BE2C (cell line): ENCODE measurements around the gene BBS2.

Experiments
- DNase-seq: peaks from one replicate; pipeline ENCODE4 v3.0.0-alpha.2; 2020
- H3K27me3 ChIP-seq: fragments of 250-450 bp; sonication (Bioruptor Pico); 2 replicates; pipeline ENCODE4 v1.5.1; 2020; ENCODE audit warnings: mild to moderate bottlenecking
- H3K36me3 ChIP-seq: fragments of 250-450 bp; sonication (Bioruptor Pico); 2 replicates; pipeline ENCODE4 v1.5.1; 2020; ENCODE audit warnings: mild to moderate bottlenecking
- H3K4me1 ChIP-seq: fragments of 250-450 bp; sonication (Bioruptor Pico); 2 replicates; pipeline ENCODE4 v1.5.1; 2020
- H3K4me3 ChIP-seq: 2 replicates; pipeline ENCODE4 v1.5.1; 2011; ENCODE audit warnings: low read depth, low read length
- H3K9me3 ChIP-seq: fragments of 250-450 bp; sonication (Bioruptor Pico); 2 replicates; pipeline ENCODE4 v1.5.1; 2020
- CTCF ChIP-seq: IDR thresholded peaks from 2 replicates; pipeline ENCODE4 v1.5.1; 2012; ENCODE audit warnings: mild to moderate bottlenecking, low read depth, low read length

The BBS2 gene

GRCh38 chr16:56515665-56516064 lies 4.2 kb downstream of the BBS2 start:
- DNase-seq: no peak
- Histone ChIP-seq H3K36me3 (0 out of 2 replicates have a peak, but pooled peaks cover 4% of the 10 kb centered on the region), H3K27me3 (no peaks in the 10 kb centered on the region), H3K4me1 (no peaks in the 10 kb centered on the region; the same call in 1 of the 2 replicates), H3K4me3 (no peak overlapping the region), H3K9me3 (no peaks in the 10 kb centered on the region)
- TF ChIP-seq CTCF: no peak

GRCh38 chr16:56514845-56515244 lies 5.0 kb downstream of the BBS2 start:
- H3K9me3 ChIP-seq: no peaks in the 10 kb centered on the region
- H3K4me3 ChIP-seq: no peak overlapping the region
- no peaks in the 10 kb centered on the region for H3K27me3 ChIP-seq
- DNase-seq: no peak
- TF ChIP-seq CTCF: no peak
- H3K36me3 ChIP-seq: 0 out of 2 replicates have a peak, but pooled peaks cover 4% of the 10 kb centered on the region
- no peaks in the 10 kb centered on the region; the same call in 1 of the 2 replicates for H3K4me1 ChIP-seq

- Histone ChIP-seq H3K36me3 (peaks cover 4% of the 10 kb centered on the region; the same call in 1 of the 2 replicates), H3K27me3 (no peaks in the 10 kb centered on the region), H3K4me1 (no peaks in the 10 kb centered on the region; the same call in 1 of the 2 replicates), H3K4me3 (no peak overlapping the region), H3K9me3 (no peaks in the 10 kb centered on the region)
- TF ChIP-seq CTCF: peak; percentile 76
- peak; percentile 37 for DNase-seq
Observed at GRCh38 chr16:56513972-56514371, 5.9 kb downstream of the BBS2 start.

GRCh38 chr16:56513091-56513490 lies 6.7 kb downstream of the BBS2 start:
- H3K36me3 ChIP-seq: peaks cover 4% of the 10 kb centered on the region; the same call in 1 of the 2 replicates
- H3K9me3 ChIP-seq: no peaks in the 10 kb centered on the region
- H3K4me1 ChIP-seq: no peaks in the 10 kb centered on the region
- no peak for TF ChIP-seq CTCF
- no peaks in the 10 kb centered on the region for H3K27me3 ChIP-seq
- no peak overlapping the region for H3K4me3 ChIP-seq
- DNase-seq: no peak

- TF ChIP-seq CTCF: no peak
- DNase-seq: no peak
- no peaks in the 10 kb centered on the region for H3K27me3 ChIP-seq
- no peaks in the 10 kb centered on the region for H3K4me1 ChIP-seq
- H3K36me3 ChIP-seq: peaks cover 4% of the 10 kb centered on the region; the same call in 1 of the 2 replicates
- H3K9me3 ChIP-seq: no peaks in the 10 kb centered on the region
- no peak overlapping the region for H3K4me3 ChIP-seq
Observed at GRCh38 chr16:56512025-56512424, 7.8 kb downstream of the BBS2 start.

GRCh38 chr16:56510544-56510943 lies 9.3 kb downstream of the BBS2 start:
- Histone ChIP-seq H3K4me1 (no peaks in the 10 kb centered on the region), H3K9me3 (no peaks in the 10 kb centered on the region), H3K27me3 (no peaks in the 10 kb centered on the region), H3K4me3 (no peak overlapping the region), H3K36me3 (peaks cover 4% of the 10 kb centered on the region; the same call in 1 of the 2 replicates)
- DNase-seq: no peak
- no peak for TF ChIP-seq CTCF
